Measurements from ENCODE around the gene ST6GAL1. TPM values are rescaled to one million over a fixed set of nuclear protein-coding genes. Genes with fewer than 3 reads are reported as not detected.

The ST6GAL1 gene
- total RNA-seq, 2 donors from 2014 or later = 57.2 to 81.8 TPM

GRCh38 chr3:187061748-187062147, 131.4 kb downstream of the ST6GAL1 start:
- H3K27ac ChIP-seq = no peak overlapping the region
- H3K27me3 ChIP-seq = no peaks in the 10 kb centered on the region
- TF ChIP-seq, protein P1, sequence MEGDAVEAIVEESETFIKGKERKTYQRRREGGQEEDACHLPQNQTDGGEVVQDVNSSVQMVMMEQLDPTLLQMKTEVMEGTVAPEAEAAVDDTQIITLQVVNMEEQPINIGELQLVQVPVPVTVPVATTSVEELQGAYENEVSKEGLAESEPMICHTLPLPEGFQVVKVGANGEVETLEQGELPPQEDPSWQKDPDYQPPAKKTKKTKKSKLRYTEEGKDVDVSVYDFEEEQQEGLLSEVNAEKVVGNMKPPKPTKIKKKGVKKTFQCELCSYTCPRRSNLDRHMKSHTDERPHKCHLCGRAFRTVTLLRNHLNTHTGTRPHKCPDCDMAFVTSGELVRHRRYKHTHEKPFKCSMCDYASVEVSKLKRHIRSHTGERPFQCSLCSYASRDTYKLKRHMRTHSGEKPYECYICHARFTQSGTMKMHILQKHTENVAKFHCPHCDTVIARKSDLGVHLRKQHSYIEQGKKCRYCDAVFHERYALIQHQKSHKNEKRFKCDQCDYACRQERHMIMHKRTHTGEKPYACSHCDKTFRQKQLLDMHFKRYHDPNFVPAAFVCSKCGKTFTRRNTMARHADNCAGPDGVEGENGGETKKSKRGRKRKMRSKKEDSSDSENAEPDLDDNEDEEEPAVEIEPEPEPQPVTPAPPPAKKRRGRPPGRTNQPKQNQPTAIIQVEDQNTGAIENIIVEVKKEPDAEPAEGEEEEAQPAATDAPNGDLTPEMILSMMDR (IDR thresholded peaks at IDR 0.05) = no peak
- peaks cover 5% of the 10 kb centered on the region for H3K4me1 ChIP-seq
- H3K4me3 ChIP-seq = no peak overlapping the region
- DNase-seq = no peak
- H3K9me3 ChIP-seq = no peaks in the 10 kb centered on the region
- no peaks in the 10 kb centered on the region for H3K36me3 ChIP-seq
- intact Hi-C loops (cut with DNase I) = no loop called here
- H3K9ac ChIP-seq (ENCODE audit: low read depth in 2 of 2, low read length in 2 of 2) = no peak overlapping the region

DNA sequence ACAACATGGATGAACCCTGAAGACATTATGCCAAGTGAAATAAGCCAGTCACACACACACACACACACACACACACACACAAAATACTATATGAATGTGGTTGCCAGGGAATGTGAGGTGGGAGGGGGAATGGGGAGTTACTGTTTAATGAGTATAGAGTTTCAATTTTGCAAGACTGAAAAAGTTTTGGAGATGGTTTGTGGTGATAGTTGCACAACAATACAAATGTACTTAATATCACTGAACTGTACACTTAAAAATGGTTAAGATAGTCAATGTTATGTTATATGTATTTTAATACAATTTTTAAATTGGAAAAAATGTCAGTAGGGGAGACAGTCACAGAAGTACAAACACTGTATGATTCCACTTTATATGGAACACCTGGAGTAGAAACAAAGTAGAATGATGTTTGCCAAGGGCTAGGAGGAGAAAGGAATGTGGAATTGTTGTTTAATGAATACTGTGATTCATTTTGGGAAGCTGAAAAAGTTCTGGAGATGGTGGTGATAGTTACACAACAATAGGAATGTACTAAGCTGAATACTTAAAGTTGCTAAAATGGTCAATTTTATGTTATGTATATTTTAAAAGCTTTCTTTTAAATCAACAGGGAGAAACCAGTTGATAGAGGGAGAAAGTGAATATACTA, 132.3 kb downstream of the ST6GAL1 start:
- no peaks in the 10 kb centered on the region for H3K9me3 ChIP-seq
- peaks cover 5% of the 10 kb centered on the region for H3K4me1 ChIP-seq
- no peaks in the 10 kb centered on the region for H3K36me3 ChIP-seq
- intact Hi-C loops (cut with DNase I) = no loop called here
- no peak overlapping the region for H3K4me3 ChIP-seq
- no peak overlapping the region for H3K9ac ChIP-seq (ENCODE audit: low read depth in 2 of 2, low read length in 2 of 2)
- H3K27me3 ChIP-seq = no peaks in the 10 kb centered on the region
- no peak overlapping the region for H3K27ac ChIP-seq
- no peak for DNase-seq
- TF ChIP-seq, protein P1 (IDR thresholded peaks at IDR 0.05) = no peak

DNA sequence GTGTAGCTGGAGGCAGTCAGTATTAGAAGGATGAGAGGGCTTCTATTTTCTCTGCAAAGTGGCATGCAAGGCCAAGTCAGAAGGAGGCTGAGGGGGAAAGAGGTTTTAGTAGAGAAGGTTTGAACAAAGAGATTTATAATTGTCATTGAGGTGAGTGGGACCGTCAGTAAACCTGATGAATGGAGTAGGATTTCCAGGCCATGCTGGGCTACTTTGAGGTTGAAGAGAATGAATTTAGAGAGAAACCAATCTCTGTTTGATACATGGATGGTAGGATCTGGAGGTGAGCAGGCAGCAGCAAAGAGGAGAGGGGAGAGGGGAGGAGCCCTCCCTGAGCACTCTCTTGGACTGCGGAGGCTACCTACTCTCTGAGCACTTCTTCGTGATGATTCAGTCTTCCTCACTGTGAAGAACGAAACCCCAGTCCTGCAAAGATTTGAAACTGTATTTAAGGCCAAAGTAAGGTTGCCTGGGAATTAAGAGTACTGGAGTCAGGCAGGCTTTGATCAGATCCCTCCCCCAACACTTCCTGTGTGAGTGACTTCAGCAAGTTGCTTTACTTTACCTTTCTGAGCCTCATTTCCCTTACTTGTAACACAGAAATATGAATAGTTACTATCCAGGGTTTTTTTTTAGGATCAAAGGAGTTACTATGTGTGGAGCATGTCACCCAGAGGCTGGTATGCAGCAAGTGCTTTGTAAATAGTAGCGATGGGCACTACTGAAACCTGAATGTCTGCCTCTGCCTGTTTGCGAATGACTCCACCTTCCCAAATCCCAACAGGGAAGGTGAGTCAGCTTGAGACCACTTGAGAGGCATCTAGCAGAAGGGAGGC, 133.2 kb downstream of the ST6GAL1 start:
- DNase-seq = no peak
- TF ChIP-seq, protein P1 (IDR thresholded peaks at IDR 0.05) = no peak
- H3K4me1 ChIP-seq = peaks cover 5% of the 10 kb centered on the region
- H3K36me3 ChIP-seq = no peaks in the 10 kb centered on the region
- H3K27ac ChIP-seq = no peak overlapping the region
- H3K9ac ChIP-seq (ENCODE audit: low read depth in 2 of 2, low read length in 2 of 2) = no peak overlapping the region
- no peaks in the 10 kb centered on the region for H3K9me3 ChIP-seq
- H3K4me3 ChIP-seq = no peak overlapping the region
- H3K27me3 ChIP-seq = no peaks in the 10 kb centered on the region
- intact Hi-C loops (cut with DNase I) = no loop called here

- intact Hi-C loops (cut with DNase I) = no loop called here
- DNase-seq = no peak
- no peaks in the 10 kb centered on the region for H3K9me3 ChIP-seq
- H3K27me3 ChIP-seq = no peaks in the 10 kb centered on the region
- H3K27ac ChIP-seq = no peak overlapping the region
- H3K4me1 ChIP-seq = peaks cover 5% of the 10 kb centered on the region
- H3K36me3 ChIP-seq = no peaks in the 10 kb centered on the region
- H3K9ac ChIP-seq (ENCODE audit: low read depth in 2 of 2, low read length in 2 of 2) = no peak overlapping the region
- H3K4me3 ChIP-seq = no peak overlapping the region
- TF ChIP-seq, protein P1 (IDR thresholded peaks at IDR 0.05) = no peak
Measured at GRCh38 chr3:187064210-187065115, 134.1 kb downstream of the ST6GAL1 start.

All from colonic mucosa (tissue), 4 donors.